ENCODE data around the gene NID2. TPM values are rescaled to one million over a fixed set of nuclear protein-coding genes. Genes with fewer than 3 reads are reported as not detected.

The NID2 gene
- total RNA-seq, 1 experiment from 2014 or later, result 9.5 TPM

- no peak for DNase-seq
- H3K4me3 Mint-ChIP-seq (ENCODE audit: unreplicated experiment), result no peak overlapping the region
- peaks cover 4% of the 10 kb centered on the region; the same call in 1 of the 2 replicates for H3K9me3 ChIP-seq
- H3K4me1 ChIP-seq, result peaks cover 19% of the 10 kb centered on the region
- no TSS peak for BruUV-seq (replicated peaks)
- peaks cover 20% of the 10 kb centered on the region for H3K9me3 Mint-ChIP-seq (ENCODE audit: unreplicated experiment)
- H3K36me3 ChIP-seq (ENCODE audit: control insufficient read depth, insufficient read depth, low read length), result no peaks in the 10 kb centered on the region
- intact Hi-C loops (cut with micrococcal nuclease; ENCODE audit: unreplicated experiment), result no loop called here
- no peaks in the 10 kb centered on the region for H3K36me3 Mint-ChIP-seq (ENCODE audit: insufficient read depth, unreplicated experiment)
- H3K27me3 Mint-ChIP-seq (ENCODE audit: insufficient read depth, unreplicated experiment), result no peaks in the 10 kb centered on the region
- TF ChIP-seq CTCF (IDR thresholded peaks at IDR 0.05; ENCODE audit: insufficient read depth in 1 of 2, low read depth in 1 of 2, low read length in 1 of 2, severe bottlenecking in 1 of 2, unreplicated experiment in 1 of 2), result no peak
- H3K27ac Mint-ChIP-seq (ENCODE audit: unreplicated experiment), result no peak overlapping the region
- ChIA-PET POLR2A (no interaction called here), CTCF (interaction anchor here (0.9 kb wide), 1 partner anchor 46 kb away, joined by 3 read pairs; no protein-coding TSS in a partner anchor)
- H3K4me3 ChIP-seq (ENCODE audit: low read depth, low read length), result no peak overlapping the region
- no peaks in the 10 kb centered on the region for H3K27me3 ChIP-seq (replicated peaks; ENCODE audit: control insufficient read depth, insufficient read depth, low read length)
- no peaks in the 10 kb centered on the region for H3K4me1 Mint-ChIP-seq (ENCODE audit: low read depth, unreplicated experiment)
Observed at GRCh38 chr14:52089218-52089617, 20.4 kb upstream of the NID2 start.

- no peak for DNase-seq
- ChIA-PET CTCF (interaction anchor here (0.6 kb wide), 1 partner anchor 45 kb away, joined by 3 read pairs; no protein-coding TSS in a partner anchor), POLR2A (no interaction called here)
- H3K27me3 Mint-ChIP-seq (ENCODE audit: insufficient read depth, unreplicated experiment), result no peaks in the 10 kb centered on the region
- Histone ChIP-seq H3K4me3 (ENCODE audit: low read depth, low read length) (no peak overlapping the region), H3K36me3 (ENCODE audit: control insufficient read depth, insufficient read depth, low read length) (no peaks in the 10 kb centered on the region), H3K4me1 (peaks cover 24% of the 10 kb centered on the region), H3K27me3 (replicated peaks; ENCODE audit: control insufficient read depth, insufficient read depth, low read length) (no peaks in the 10 kb centered on the region), H3K9me3 (peaks cover 4% of the 10 kb centered on the region; the same call in 1 of the 2 replicates)
- intact Hi-C loops (cut with micrococcal nuclease; ENCODE audit: unreplicated experiment), result no loop called here
- BruUV-seq (replicated peaks), result no TSS peak
- H3K36me3 Mint-ChIP-seq (ENCODE audit: insufficient read depth, unreplicated experiment), result no peaks in the 10 kb centered on the region
- H3K27ac Mint-ChIP-seq (ENCODE audit: unreplicated experiment), result no peak overlapping the region
- H3K4me1 Mint-ChIP-seq (ENCODE audit: low read depth, unreplicated experiment), result peaks cover 2% of the 10 kb centered on the region
- H3K9me3 Mint-ChIP-seq (ENCODE audit: unreplicated experiment), result peaks cover 23% of the 10 kb centered on the region
- no peak for TF ChIP-seq CTCF (IDR thresholded peaks at IDR 0.05; ENCODE audit: insufficient read depth in 1 of 2, low read depth in 1 of 2, low read length in 1 of 2, severe bottlenecking in 1 of 2, unreplicated experiment in 1 of 2)
- no peak overlapping the region for H3K4me3 Mint-ChIP-seq (ENCODE audit: unreplicated experiment)
Observed at GRCh38 chr14:52086711-52087110, 17.9 kb upstream of the NID2 start.

GRCh38 chr14:52082903-52083302, 14.0 kb upstream of the NID2 start:
- Histone ChIP-seq H3K27me3 (replicated peaks; ENCODE audit: control insufficient read depth, insufficient read depth, low read length) (no peaks in the 10 kb centered on the region), H3K4me3 (ENCODE audit: low read depth, low read length) (no peak overlapping the region), H3K9me3 (peaks cover 4% of the 10 kb centered on the region; the same call in 1 of the 2 replicates), H3K36me3 (ENCODE audit: control insufficient read depth, insufficient read depth, low read length) (no peaks in the 10 kb centered on the region), H3K4me1 (peaks cover 60% of the 10 kb centered on the region)
- CTCF ChIA-PET, result no interaction called here
- no peaks in the 10 kb centered on the region for H3K36me3 Mint-ChIP-seq (ENCODE audit: insufficient read depth, unreplicated experiment)
- DNase-seq, result no peak
- POLR2A ChIA-PET, result no interaction called here
- intact Hi-C loops (cut with micrococcal nuclease; ENCODE audit: unreplicated experiment), result no loop called here
- peaks cover 30% of the 10 kb centered on the region for H3K4me1 Mint-ChIP-seq (ENCODE audit: low read depth, unreplicated experiment)
- BruUV-seq (replicated peaks), result no TSS peak
- H3K9me3 Mint-ChIP-seq (ENCODE audit: unreplicated experiment), result peaks cover 18% of the 10 kb centered on the region
- TF ChIP-seq CTCF (IDR thresholded peaks at IDR 0.05; ENCODE audit: insufficient read depth in 1 of 2, low read depth in 1 of 2, low read length in 1 of 2, severe bottlenecking in 1 of 2, unreplicated experiment in 1 of 2), result no peak
- H3K27me3 Mint-ChIP-seq (ENCODE audit: insufficient read depth, unreplicated experiment), result no peaks in the 10 kb centered on the region
- H3K27ac Mint-ChIP-seq (ENCODE audit: unreplicated experiment), result no peak overlapping the region
- no peak overlapping the region for H3K4me3 Mint-ChIP-seq (ENCODE audit: unreplicated experiment)

Data from Caco-2 (cell line).